Measurements from ENCODE around the gene C4orf50. TPM values are rescaled to one million over a fixed set of nuclear protein-coding genes. Genes with fewer than 3 reads are reported as not detected.

C4orf50 gene
- total and polyA plus RNA-seq, 2 experiments from 2014 or later = 0.06 to 0.31 TPM

- H3K27me3 ChIP-seq (ENCODE audit: insufficient read depth) = no peaks in the 10 kb centered on the region
- ATAC-seq (no peak), DNase-seq (ENCODE audit: low spot score) (no peak)
- no peaks in the 10 kb centered on the region for H3K9me2 ChIP-seq (ENCODE audit: insufficient read depth)
- no peaks in the 10 kb centered on the region for H3K4me1 ChIP-seq (ENCODE audit: insufficient read depth)
- TF ChIP-seq CTCF (conservative IDR thresholded peaks at IDR 0.05; ENCODE audit: low read depth in 2 of 2) = no peak
- TF ChIP-seq STAT1 (IDR thresholded peaks at IDR 0.05; ENCODE audit: unreplicated experiment) = no peak
- no peak for TF ChIP-seq ZNF114 (CRISPR knock-in tag; IDR thresholded peaks at IDR 0.05)
- no peaks in the 10 kb centered on the region for H3K36me3 ChIP-seq (ENCODE audit: insufficient read depth)
- no peak overlapping the region for H2AFZ ChIP-seq
- Mint-ChIP-seq H3K36me3 (ENCODE audit: low read depth) (no peaks in the 10 kb centered on the region; the same call in 2 of the 3 replicates), H3K4me1 (peaks cover 17% of the 10 kb centered on the region), H3K27me3 (ENCODE audit: insufficient read depth, low read depth, poor library complexity) (peaks cover 14% of the 10 kb centered on the region), H3K9me3 (no peaks in the 10 kb centered on the region), H3K4me3 (no peak overlapping the region), H3K27ac (no peak overlapping the region)
- H3K79me2 ChIP-seq (replicated peaks; ENCODE audit: insufficient read depth) = no peaks in the 10 kb centered on the region
- H3K4me3 ChIP-seq = no peak overlapping the region
- no peak overlapping the region for H3K4me2 ChIP-seq
- H3K27ac ChIP-seq (ENCODE audit: low read depth) = no peak overlapping the region
- H3F3A ChIP-seq (replicated peaks; ENCODE audit: low read depth) = no peaks in the 10 kb centered on the region
- H4K20me1 ChIP-seq (replicated peaks; ENCODE audit: insufficient read depth) = no peaks in the 10 kb centered on the region; the same call in 1 of the 2 replicates
Measured at GRCh38 chr4:6028168-6028567, 9.9 kb upstream of the C4orf50 start.

DNA sequence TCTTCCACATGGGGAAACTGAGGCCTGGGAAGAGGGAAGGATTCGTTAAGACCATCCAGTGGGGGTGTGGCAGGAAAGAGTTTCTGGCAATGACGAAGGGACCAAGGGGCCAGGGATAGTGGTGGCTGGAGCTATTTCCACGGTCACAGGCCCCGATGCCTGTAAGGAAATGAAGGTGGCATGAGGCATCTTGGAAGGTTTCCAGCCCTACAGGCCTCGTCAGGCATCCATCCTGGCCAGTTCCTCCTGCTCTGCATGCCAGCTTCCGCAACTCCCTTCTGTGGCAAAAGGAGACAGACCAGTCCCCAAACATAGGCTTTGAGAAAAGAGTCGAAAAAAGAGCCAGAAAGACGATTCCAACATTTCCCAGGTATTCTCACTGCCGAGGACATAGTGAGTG lies 9.2 kb upstream of the C4orf50 start:
- ATAC-seq (no peak), DNase-seq (ENCODE audit: low spot score) (no peak)
- TF ChIP-seq ZNF331 (CRISPR knock-in tag; IDR thresholded peaks at IDR 0.05; ENCODE audit: low read depth) (no peak), NANOG (IDR thresholded peaks at IDR 0.05; ENCODE audit: borderline replicate concordance) (no peak), JUNB (IDR thresholded peaks at IDR 0.05; ENCODE audit: unreplicated experiment) (no peak), EZH2 (IDR thresholded peaks at IDR 0.05; ENCODE audit: low read depth, unreplicated experiment) (no peak)
- TF ChIP-seq, protein P1, sequence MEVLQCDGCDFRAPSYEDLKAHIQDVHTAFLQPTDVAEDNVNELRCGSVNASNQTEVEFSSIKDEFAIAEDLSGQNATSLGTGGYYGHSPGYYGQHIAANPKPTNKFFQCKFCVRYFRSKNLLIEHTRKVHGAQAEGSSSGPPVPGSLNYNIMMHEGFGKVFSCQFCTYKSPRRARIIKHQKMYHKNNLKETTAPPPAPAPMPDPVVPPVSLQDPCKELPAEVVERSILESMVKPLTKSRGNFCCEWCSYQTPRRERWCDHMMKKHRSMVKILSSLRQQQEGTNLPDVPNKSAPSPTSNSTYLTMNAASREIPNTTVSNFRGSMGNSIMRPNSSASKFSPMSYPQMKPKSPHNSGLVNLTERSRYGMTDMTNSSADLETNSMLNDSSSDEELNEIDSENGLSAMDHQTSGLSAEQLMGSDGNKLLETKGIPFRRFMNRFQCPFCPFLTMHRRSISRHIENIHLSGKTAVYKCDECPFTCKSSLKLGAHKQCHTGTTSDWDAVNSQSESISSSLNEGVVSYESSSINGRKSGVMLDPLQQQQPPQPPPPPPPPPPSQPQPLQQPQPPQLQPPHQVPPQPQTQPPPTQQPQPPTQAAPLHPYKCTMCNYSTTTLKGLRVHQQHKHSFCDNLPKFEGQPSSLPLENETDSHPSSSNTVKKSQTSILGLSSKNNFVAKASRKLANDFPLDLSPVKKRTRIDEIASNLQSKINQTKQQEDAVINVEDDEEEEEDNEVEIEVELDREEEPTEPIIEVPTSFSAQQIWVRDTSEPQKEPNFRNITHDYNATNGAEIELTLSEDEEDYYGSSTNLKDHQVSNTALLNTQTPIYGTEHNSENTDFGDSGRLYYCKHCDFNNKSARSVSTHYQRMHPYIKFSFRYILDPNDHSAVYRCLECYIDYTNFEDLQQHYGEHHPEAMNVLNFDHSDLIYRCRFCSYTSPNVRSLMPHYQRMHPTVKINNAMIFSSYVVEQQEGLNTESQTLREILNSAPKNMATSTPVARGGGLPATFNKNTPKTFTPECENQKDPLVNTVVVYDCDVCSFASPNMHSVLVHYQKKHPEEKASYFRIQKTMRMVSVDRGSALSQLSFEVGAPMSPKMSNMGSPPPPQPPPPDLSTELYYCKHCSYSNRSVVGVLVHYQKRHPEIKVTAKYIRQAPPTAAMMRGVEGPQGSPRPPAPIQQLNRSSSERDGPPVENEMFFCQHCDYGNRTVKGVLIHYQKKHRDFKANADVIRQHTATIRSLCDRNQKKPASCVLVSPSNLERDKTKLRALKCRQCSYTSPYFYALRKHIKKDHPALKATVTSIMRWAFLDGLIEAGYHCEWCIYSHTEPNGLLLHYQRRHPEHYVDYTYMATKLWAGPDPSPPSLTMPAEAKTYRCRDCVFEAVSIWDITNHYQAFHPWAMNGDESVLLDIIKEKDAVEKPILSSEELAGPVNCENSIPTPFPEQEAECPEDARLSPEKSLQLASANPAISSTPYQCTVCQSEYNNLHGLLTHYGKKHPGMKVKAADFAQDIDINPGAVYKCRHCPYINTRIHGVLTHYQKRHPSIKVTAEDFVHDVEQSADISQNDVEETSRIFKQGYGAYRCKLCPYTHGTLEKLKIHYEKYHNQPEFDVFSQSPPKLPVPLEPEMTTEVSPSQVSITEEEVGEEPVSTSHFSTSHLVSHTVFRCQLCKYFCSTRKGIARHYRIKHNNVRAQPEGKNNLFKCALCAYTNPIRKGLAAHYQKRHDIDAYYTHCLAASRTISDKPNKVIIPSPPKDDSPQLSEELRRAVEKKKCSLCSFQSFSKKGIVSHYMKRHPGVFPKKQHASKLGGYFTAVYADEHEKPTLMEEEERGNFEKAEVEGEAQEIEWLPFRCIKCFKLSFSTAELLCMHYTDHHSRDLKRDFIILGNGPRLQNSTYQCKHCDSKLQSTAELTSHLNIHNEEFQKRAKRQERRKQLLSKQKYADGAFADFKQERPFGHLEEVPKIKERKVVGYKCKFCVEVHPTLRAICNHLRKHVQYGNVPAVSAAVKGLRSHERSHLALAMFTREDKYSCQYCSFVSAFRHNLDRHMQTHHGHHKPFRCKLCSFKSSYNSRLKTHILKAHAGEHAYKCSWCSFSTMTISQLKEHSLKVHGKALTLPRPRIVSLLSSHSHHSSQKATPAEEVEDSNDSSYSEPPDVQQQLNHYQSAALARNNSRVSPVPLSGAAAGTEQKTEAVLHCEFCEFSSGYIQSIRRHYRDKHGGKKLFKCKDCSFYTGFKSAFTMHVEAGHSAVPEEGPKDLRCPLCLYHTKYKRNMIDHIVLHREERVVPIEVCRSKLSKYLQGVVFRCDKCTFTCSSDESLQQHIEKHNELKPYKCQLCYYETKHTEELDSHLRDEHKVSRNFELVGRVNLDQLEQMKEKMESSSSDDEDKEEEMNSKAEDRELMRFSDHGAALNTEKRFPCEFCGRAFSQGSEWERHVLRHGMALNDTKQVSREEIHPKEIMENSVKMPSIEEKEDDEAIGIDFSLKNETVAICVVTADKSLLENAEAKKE (CRISPR knock-in tag; IDR thresholded peaks at IDR 0.05) = no peak
- no peaks in the 10 kb centered on the region for H4K20me1 ChIP-seq (replicated peaks; ENCODE audit: insufficient read depth)
- peaks cover 17% of the 10 kb centered on the region for H3K4me1 Mint-ChIP-seq
- no peaks in the 10 kb centered on the region for H3K4me1 ChIP-seq (ENCODE audit: insufficient read depth)
- H3K27ac ChIP-seq (ENCODE audit: low read depth) = no peak overlapping the region
- H3K4me3 ChIP-seq = no peak overlapping the region
- no peak overlapping the region for H3K27ac Mint-ChIP-seq
- no peaks in the 10 kb centered on the region for H3F3A ChIP-seq (replicated peaks; ENCODE audit: low read depth)
- H3K9me2 ChIP-seq (ENCODE audit: insufficient read depth) = no peaks in the 10 kb centered on the region
- no peaks in the 10 kb centered on the region for H3K27me3 ChIP-seq (ENCODE audit: insufficient read depth)
- H3K79me2 ChIP-seq (replicated peaks; ENCODE audit: insufficient read depth) = no peaks in the 10 kb centered on the region
- H3K36me3 Mint-ChIP-seq (ENCODE audit: low read depth) = no peaks in the 10 kb centered on the region; the same call in 2 of the 3 replicates
- no peaks in the 10 kb centered on the region for H3K9me3 Mint-ChIP-seq
- no peak overlapping the region for H3K4me3 Mint-ChIP-seq
- no peaks in the 10 kb centered on the region for H3K36me3 ChIP-seq (ENCODE audit: insufficient read depth)
- no peak overlapping the region for H3K4me2 ChIP-seq
- H3K27me3 Mint-ChIP-seq (ENCODE audit: insufficient read depth, low read depth, poor library complexity) = peaks cover 14% of the 10 kb centered on the region
- no peak overlapping the region for H2AFZ ChIP-seq

Measured in GM23338 (cell line).